ENCODE data around the gene CLDN14.

The CLDN14 gene

DNA sequence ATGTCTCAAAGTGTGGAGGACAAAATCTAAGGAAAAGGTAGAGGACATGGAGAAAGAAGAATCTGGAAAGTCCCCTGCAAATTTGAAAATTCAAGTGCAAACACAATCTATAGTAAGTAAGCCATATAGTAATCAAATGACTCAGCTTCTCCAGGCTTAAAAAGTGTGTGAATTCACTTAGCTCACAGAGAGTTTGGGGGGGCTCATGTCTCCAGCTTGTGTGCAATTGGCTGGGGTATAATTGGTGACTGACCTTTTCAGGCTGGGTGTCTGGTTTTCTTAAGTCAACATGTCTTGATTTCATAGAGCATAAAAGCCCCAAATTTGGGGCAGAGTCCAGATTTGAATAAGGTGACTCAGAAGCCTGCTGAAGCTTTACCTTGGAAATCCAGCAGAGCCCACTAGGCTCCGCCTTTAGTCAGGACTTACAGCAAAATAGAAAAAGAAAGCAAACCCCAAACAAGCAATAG lies 8.6 kb downstream of the CLDN14 start:
- DNase-seq (ENCODE audit: low read depth), result no peak

DNA sequence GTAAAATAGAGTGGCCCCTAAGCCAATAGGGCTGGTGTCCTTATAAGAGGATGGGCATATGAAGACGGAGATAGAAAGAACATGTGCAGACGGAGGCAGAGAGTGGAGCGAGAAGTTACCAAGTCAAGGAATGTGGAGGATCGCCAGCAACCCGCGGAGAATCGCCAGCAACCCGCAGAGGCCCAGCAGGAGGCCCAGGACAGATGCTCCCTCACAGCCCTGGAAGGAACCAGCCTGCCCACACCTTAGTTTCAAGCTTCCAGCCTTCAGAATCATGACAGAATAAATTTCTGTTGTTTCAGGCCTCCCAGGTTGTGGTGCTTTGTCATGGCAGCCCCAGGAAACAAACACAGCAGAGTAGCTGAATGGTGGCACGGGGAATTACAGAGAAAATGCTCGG lies 9.6 kb downstream of the CLDN14 start:
- no peak for DNase-seq (ENCODE audit: low read depth)

DNA sequence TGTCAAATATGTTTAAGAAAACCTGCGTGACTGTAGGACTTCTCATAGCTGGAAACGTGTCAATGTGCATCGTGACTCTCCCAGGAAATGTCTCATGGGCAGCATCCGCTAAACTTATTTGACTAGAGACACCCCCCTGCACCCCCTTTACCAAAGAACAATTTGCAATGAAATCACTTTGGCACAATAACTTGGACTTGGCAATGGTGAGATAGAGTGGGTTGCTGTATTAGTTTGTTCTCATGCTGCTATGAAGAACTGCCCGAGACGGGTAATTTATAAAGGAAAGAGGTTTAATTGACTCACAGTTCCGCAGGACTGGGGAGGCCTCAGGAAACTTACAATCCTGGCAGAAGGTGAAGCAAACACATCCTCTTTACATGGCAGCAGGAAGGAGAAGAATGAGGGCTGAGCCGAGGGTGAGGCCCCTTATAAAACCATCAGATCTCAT lies 13.8 kb downstream of the CLDN14 start:
- no peak for DNase-seq (ENCODE audit: low read depth)

GRCh38 chr21:36465478-36465877 lies 14.4 kb downstream of the CLDN14 start:
- no peak for DNase-seq (ENCODE audit: low read depth)

- DNase-seq (ENCODE audit: low read depth), result no peak
These were observed 15.3 kb downstream of the CLDN14 start for GRCh38 chr21:36464590-36464989.

DNA sequence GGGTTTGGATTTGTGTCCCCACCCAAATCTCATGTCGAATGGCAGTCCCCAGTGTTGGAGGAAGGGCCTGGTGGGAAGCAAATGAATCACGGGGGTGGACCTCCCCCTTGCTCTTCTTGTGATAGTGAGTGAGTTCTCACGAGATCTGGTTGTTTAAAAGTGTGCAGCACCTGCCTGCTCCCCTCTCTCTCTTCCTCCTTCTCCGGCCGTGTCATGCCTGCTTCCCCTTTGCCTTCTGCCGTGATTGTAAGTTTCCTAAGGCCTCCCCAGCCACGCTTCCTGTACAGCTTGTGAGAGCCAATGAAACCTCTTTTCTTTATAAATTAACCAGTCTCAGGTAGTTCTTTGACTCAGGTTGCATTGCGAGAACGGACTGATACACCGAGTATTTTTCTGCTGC lies 15.9 kb downstream of the CLDN14 start:
- no peak for DNase-seq (ENCODE audit: low read depth)

- DNase-seq (ENCODE audit: low read depth), result no peak
These were observed 16.7 kb downstream of the CLDN14 start for GRCh38 chr21:36463204-36463603.

DNA sequence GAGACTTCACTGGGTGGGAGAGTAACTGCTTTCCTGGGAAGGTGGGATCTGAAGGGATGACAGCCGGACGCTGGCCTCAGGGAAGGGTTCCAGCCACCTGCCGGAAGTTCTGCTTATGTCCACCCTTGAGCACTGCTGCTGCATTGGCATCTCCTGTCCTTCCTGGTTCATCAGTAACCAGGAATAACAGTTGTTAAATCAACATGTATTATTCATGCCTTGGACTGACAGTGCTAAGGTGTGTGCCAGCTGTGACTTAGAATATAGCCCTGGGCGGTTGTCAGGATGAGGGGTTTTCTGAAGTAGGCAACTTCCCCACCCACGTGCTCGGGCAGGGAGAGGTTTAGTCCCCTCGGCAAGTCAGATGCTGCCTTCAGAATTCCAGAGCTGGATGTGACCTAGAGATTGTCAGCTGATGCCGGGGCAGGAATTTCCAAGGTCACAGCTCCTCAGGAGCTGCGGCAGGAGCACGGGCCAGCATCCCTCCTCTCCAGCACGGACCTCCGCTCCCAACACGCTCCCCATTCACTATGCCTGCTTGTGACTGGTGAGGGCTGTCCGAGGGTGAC lies 17.9 kb downstream of the CLDN14 start:
- DNase-seq (ENCODE audit: low read depth), result no peak

DNA sequence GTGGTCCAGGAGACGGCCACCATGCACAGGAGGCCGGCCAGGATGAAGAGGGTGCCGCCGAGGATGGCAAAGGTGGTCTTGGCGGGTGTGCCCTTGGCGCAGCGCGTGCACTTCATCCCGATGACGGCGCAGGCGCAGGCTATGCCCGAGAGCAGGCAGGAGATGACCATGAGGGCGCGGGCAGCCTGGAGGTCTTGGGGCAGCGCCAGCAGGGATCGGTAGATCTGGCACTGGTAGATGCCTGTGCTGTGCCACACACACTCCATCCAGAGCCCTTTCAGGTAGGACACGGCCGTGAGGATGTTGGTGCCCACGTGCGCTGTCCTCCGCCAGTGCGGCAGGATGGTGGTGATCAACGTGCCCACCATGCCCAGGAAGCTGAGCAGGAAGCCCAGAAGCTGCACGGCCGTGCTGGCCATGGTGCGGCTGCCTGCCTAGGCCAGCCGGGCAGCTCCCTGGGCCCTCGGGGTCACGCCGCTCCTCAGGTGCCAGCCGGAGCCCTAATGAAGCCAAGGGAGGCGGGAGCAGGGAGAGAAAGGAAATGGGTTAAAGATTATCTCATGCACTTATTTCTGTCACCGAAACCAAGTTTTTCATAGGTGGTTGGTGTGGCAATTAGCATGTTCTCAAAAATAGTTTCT lies 18.5 kb downstream of the CLDN14 start:
- no peak for DNase-seq (ENCODE audit: low read depth)

- no peak for DNase-seq (ENCODE audit: low read depth)
These were observed 19.1 kb downstream of the CLDN14 start for GRCh38 chr21:36460866-36461265.

DNA sequence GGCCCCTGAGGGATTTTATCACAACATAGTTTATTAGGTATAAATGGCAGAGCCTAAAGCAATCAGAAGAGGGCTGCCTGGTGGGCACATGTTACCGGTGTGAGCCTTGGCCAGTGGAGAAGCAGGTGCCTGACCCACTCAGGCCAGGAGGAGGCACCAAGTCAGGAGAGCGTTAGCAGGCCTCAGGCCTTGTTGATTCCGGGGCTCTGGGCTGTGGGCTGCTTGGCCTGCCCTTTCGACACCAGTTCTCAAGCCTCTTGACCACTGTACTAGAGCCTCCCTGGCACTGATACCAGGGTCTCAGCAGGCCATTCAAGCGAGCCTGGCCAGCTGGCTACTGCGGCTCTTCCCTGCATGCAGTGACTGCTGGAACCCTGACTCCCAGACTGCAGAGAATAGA lies 20.8 kb downstream of the CLDN14 start:
- DNase-seq (ENCODE audit: low read depth), result no peak

DNA sequence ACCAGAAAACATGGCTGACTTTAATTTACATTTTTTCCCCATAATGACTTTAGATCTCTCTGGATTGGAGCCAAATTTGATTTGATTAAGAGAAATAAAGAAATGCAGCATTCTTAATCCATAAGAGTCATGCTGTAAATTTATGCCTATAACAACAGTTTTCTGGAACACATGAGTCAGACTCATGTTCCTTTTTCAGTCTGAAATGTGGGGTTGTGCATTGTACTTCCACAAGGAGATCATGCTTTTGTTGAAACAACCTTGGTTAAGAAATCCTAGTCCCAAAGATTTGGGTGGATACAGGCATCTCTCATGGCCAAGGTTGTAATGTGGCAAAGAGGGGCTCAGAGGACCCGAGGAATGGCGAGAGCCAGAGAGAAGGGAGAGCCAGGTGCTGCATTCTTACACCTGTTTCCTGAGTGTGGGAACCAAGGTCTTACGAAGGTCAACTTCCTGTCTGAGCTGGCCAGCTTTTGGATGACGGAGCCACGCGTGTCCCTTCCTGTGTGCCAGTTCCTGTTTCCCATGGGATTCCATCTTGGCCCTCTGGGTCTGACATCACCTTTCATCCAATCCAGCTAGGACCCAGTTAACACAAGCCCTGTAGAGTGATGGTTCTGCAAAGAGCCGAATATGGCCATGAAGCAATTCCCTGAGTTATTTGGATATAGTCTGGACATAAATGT lies 23.1 kb downstream of the CLDN14 start:
- DNase-seq (ENCODE audit: low read depth), result no peak

DNA sequence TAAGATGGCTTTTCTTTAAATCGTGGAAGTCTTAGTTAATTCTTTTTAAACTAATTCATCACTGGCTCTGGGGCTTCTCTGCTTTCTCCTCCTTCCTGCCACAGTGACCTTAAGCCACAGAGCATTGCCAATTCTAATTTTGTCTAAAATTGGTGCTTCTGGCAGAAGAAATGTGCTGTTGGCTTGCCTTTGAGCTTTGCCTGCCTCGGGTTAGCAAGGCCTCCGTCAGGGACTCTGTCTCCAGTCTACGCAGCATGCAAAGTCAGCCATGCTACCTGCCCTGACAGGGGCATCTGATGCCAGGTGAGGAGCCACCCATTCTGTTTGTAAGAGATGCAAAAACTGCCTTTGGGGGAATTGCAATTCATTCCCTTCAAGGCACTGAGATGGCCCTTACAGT lies 25.2 kb downstream of the CLDN14 start:
- no peak for DNase-seq (ENCODE audit: low read depth)

GRCh38 chr21:36454093-36454531 lies 25.8 kb downstream of the CLDN14 start:
- DNase-seq (ENCODE audit: low read depth), result no peak

DNA sequence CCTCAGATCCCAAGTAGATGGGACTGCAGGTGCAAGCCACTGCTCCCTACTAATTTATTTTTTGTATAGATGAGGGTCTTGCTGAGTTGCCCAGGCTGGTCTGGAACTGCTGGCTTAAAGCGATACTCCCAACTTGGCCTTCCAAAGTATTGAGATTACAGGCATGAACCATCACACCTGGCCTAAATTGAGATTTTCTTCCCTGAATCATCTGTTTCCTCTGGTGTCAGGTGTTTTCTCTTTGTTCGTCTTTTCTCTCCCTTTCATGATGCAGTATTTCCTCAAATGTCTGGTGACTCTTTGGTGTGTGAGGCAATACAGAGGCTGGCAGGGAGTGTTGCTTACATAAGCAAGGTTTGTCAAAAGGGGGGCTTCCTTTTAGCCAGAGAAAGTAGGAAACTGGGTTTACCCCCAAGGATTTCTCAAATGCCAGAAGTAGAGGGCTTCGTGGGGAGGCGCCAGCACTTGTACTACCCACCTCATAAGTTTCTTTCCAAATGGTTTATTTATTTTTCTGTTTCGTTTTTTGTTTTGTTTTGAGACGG lies 27.6 kb downstream of the CLDN14 start:
- DNase-seq (ENCODE audit: low read depth), result no peak

GRCh38 chr21:36451506-36451905 lies 28.4 kb downstream of the CLDN14 start:
- no peak for DNase-seq (ENCODE audit: low read depth)

DNA sequence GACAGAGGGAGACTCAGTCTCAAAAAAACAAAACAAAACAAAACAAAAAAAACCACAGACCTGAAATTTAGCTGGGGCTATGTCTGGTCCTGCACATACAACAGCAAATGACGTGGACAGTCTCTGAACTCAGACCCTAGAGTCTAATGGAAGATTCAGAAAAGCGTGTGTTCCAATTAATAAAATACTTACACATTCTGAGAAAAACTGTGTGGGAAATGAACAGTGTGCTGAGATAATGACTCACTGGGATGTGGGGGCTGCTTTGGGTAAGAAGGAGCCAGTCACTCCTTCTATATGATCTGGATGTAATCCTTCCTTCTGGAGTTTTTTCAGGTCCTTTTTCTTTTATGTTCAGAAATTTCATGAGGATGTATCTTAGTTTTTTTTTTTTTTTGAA lies 29.4 kb downstream of the CLDN14 start:
- DNase-seq (ENCODE audit: low read depth), result no peak

DNA sequence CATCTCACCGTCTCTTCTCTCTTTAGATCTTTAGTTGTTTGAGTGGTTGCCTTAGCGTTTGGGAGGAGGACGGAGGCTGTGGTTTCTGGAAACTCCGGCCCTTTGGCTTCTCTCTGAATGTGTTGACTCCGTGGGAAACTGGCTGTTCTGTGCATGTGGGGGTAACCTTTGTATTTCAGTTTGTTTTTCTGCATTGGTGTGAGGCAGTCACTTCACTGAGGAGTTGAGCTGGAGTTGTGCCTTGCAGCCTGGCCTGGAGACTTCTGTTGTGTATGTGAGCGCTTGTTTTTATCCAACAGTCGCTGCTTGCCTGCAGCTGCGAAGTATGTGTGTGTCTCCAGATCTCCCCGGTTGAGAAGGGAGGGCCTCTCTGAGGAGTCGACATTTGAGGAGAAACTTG lies 33.6 kb downstream of the CLDN14 start:
- DNase-seq (ENCODE audit: low read depth), result no peak

- DNase-seq (ENCODE audit: low read depth), result no peak
These were observed 38.2 kb downstream of the CLDN14 start for GRCh38 chr21:36441715-36442114.

GRCh38 chr21:36437745-36438128 lies 42.2 kb downstream of the CLDN14 start:
- DNase-seq (ENCODE audit: low read depth), result no peak

GRCh38 chr21:36436829-36437744 lies 42.8 kb downstream of the CLDN14 start:
- DNase-seq (ENCODE audit: low read depth), result no peak

- no peak for DNase-seq (ENCODE audit: low read depth)
These were observed 45.8 kb downstream of the CLDN14 start for GRCh38 chr21:36434144-36434543.
